Lower lobe of right lung (tissue), 2 donors: ENCODE results near the gene A3GALT2. TPM values are rescaled to one million over a fixed set of nuclear protein-coding genes. Genes with fewer than 3 reads are reported as not detected.

Experiments used
- ATAC-seq, 2 donors: fragments of 200-7000 bp; cut with Tn5 transposase; one replicate each; pipeline ENCODE4 v1.9.1; 2020 to 2022; ENCODE audit warnings: mild to moderate bottlenecking in 2 of 2, moderate library complexity in 2 of 2
- DNase-seq: peaks from one replicate; pipeline ENCODE4 v3.0.0-alpha.2; 2020
- H3K27ac ChIP-seq: fragments of 200-600 bp; one replicate; pipeline ENCODE4 v1.8.0; 2022
- H3K27me3 ChIP-seq: fragments of 200-600 bp; one replicate; pipeline ENCODE4 v1.8.0; 2022; ENCODE audit warnings: low read depth
- H3K36me3 ChIP-seq: fragments of 200-600 bp; one replicate; pipeline ENCODE4 v1.8.0; 2022; ENCODE audit warnings: mild to moderate bottlenecking
- H3K4me1 ChIP-seq: fragments of 200-600 bp; one replicate; pipeline ENCODE4 v1.8.0; 2022
- H3K4me3 ChIP-seq: fragments of 200-600 bp; one replicate; pipeline ENCODE4 v1.8.0; 2022; ENCODE audit warnings: mild to moderate bottlenecking
- H3K9me3 ChIP-seq: fragments of 200-600 bp; one replicate; pipeline ENCODE4 v1.8.0; 2022
- intact Hi-C: fragments of 100-400 bp; cut with DNase I; formaldehyde crosslinking; loops from one replicate; pipeline ENCODE4 v1.11.0; 2022
- total RNA-seq: library from RNA; stranded (reverse); fragmentation: NEBNext Ultra II Directional; extraction: Animal tissue kit (Norgen Biotek cat#: 25700); gene quantifications from one replicate; pipeline ENCODE4 v1.2.1, GENCODE V29; 2021
- TF ChIP-seq, protein P1 (sequence below): fragments of 200-600 bp; IDR thresholded peaks from one replicate; pipeline ENCODE4 v1.8.0; 2022; ENCODE audit warnings: antibody characterized with exemption, mild to moderate bottlenecking
- donor health status: DM: no; HTN: yes; CAD: no; lungs with severe emphysema.

Gene A3GALT2
- total RNA-seq, 1 donor from 2014 or later = not detected

DNA sequence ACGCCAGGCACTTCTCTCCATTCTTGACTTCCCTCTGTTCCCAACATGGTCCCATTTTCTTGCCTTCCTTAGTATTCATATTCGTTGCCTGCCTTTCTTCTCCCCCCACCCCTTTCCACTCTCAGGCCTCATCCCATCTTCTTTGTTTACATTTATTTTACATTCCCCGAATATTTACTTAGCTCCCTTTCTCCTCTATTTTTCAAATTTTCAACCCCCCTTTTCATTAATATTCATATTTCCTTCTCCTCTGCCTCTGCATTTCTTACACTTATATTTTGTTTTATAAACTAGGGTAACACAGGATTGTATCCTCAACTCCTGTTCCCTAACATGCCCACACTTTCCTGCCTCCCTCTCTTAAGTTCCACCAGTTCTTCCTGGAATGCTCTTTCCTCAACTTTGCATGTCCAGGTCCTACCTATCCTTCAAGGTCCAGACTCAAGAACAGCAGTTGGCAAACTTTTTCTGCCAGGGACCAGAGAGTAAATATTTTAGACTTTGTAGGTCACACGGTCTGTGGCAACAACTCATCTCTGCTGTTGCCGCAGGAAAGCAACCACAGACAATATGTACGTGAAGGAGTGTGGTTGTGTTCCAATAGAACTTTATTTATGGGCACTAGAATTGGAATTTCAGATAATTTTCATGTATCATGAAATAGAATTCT lies 29.8 kb upstream of the A3GALT2 start:
- Histone ChIP-seq H3K4me1 (peaks cover 38% of the 10 kb centered on the region), H3K9me3 (no peaks in the 10 kb centered on the region), H3K27ac (peak overlapping the region; percentile 88), H3K36me3 (peaks cover 6% of the 10 kb centered on the region), H3K27me3 (no peaks in the 10 kb centered on the region), H3K4me3 (peak overlapping the region; percentile 71)
- DNase-seq = no peak
- no peak for ATAC-seq
- TF ChIP-seq, protein P1, sequence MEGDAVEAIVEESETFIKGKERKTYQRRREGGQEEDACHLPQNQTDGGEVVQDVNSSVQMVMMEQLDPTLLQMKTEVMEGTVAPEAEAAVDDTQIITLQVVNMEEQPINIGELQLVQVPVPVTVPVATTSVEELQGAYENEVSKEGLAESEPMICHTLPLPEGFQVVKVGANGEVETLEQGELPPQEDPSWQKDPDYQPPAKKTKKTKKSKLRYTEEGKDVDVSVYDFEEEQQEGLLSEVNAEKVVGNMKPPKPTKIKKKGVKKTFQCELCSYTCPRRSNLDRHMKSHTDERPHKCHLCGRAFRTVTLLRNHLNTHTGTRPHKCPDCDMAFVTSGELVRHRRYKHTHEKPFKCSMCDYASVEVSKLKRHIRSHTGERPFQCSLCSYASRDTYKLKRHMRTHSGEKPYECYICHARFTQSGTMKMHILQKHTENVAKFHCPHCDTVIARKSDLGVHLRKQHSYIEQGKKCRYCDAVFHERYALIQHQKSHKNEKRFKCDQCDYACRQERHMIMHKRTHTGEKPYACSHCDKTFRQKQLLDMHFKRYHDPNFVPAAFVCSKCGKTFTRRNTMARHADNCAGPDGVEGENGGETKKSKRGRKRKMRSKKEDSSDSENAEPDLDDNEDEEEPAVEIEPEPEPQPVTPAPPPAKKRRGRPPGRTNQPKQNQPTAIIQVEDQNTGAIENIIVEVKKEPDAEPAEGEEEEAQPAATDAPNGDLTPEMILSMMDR = no peak
- intact Hi-C loops = no loop called here

DNA sequence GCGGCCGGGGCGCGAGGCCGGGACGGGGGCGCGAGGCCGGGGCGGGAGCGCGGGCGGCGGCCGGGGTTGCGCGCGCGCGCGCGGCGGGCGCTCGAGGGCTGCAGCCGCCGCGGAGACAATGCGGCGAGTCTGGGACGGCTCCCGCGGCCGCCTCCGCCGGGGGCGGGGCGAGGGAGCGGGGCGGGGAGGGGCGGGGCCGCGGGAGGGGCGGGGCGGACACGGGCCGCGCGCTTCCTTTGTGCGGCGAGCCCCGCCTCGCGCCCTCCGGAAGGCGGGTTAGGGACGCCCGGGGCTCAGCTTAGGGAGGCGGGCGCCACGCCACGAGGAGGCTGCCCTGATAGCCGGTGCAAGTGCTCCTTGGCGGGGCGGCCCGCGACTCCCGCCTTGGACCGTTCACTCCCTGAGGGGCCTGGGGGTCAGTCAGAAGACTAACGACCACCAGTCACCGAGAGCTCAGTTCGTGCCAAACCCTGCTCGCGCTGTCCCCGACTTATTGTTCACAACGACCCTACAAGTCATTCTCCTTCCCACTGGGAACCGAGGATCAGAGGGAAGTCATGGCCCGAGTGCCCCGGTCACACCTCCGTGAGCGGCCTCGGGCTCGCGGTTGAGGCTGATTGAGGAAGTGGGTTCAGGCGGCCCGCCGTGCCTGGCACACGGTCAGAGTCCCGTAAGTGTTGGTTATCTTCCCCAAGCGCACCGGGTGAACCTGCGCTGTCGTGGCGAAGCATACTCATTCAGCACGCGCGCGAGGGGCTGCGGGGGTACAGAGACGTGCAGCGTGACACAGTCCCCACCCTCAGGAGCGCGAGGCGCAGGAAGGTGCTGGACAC lies 29.1 kb upstream of the A3GALT2 start:
- intact Hi-C loops = no loop called here
- H3K4me3 ChIP-seq = peak overlapping the region; percentile 71
- H3K9me3 ChIP-seq = no peaks in the 10 kb centered on the region
- peaks cover 45% of the 10 kb centered on the region for H3K4me1 ChIP-seq
- peaks cover 6% of the 10 kb centered on the region for H3K36me3 ChIP-seq
- ATAC-seq = peak; percentile 94 to 96
- TF ChIP-seq, protein P1 = no peak
- DNase-seq = peak; percentile 94
- peak overlapping the region; percentile 96 for H3K27ac ChIP-seq
- H3K27me3 ChIP-seq = no peaks in the 10 kb centered on the region

DNA sequence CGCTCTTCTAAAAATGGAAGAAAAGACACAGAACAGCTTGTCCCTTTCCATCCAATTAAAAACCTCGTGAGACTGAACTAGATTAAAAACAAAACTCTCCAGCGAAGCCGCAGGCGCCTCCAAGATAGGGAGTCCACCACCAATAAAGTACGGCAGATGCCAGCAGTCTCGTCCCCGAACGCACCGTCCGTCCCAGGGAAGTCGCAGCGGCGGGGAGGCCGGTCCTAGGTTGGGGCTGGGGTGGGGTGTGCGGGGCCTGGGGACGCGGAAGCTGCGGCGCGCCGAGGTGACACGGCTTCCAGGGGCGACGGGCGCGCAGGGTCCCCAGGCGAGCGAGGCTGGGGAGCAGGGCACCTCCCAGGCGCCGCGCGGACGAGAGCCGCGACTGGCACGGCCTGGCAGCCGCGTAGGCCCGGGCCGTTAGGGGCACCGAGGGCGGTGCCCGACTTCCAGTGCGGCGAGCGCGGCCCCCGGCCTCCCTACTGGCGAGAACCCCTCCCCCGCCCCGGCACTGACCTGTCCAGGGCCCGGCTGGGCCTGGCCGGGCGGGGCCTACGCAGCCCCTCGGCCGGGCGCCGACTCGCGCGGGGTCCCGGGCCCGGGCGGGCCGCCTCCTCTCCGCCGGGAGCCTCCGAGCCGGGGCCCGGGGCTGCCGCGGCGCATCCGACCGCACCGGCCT lies 28.3 kb upstream of the A3GALT2 start:
- intact Hi-C loops = no loop called here
- TF ChIP-seq, protein P1 = no peak
- Histone ChIP-seq H3K4me1 (peaks cover 53% of the 10 kb centered on the region), H3K4me3 (peak overlapping the region; percentile 70), H3K36me3 (peaks cover 1% of the 10 kb centered on the region), H3K27me3 (no peaks in the 10 kb centered on the region), H3K27ac (peak overlapping the region; percentile 96), H3K9me3 (no peaks in the 10 kb centered on the region)
- ATAC-seq (peak; percentile 55 to 60), DNase-seq (peak; percentile 80)

DNA sequence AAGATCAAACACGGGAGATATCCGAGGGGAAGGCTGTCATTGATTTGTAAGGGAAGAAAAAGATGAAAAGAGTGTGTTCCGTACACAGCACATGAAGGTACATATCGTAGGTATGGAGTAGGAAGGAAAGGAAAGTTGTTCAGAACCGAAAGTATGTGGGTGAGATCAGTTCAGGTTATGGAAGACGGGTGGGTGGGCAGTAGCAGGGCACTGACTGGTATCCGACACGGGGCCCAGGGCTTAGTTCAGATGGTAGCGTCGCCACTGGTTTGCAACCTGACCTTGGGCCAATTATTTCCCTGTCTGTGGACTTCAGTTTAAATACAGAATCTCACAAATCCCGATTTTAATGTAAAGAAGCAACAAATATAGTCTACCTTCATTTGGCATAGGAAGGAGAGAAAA lies 27.8 kb upstream of the A3GALT2 start:
- H3K27ac ChIP-seq = peak overlapping the region; percentile 96
- H3K36me3 ChIP-seq = no peaks in the 10 kb centered on the region
- H3K4me3 ChIP-seq = peak overlapping the region; percentile 70
- TF ChIP-seq, protein P1 = no peak
- no peaks in the 10 kb centered on the region for H3K9me3 ChIP-seq
- intact Hi-C loops = no loop called here
- no peaks in the 10 kb centered on the region for H3K27me3 ChIP-seq
- DNase-seq (no peak), ATAC-seq (peak in 1 of 2 donors; percentile 44)
- peaks cover 58% of the 10 kb centered on the region for H3K4me1 ChIP-seq

DNA sequence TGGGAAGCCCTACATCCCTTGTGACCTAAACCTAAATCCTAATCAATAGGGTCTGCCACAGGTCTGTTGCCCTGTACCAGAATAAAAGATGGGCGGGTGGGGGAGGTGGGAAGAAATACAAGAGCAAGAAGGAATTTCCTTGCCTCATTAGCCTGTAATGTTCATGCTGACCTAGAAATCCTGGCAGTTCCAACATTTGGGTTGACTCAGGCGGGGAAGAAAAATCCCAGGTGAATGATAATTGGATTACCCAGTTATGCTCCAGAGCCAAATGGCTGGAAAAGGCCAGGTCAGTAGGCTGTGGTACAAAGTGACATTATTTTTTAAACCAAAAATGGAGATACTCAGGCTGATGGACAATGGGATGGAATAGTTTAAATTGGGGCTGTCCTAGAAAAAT lies 27.3 kb upstream of the A3GALT2 start:
- H3K4me1 ChIP-seq = peaks cover 63% of the 10 kb centered on the region

More for the DNA sequence above, 27.3 kb upstream of the A3GALT2 start:
- Histone ChIP-seq H3K9me3 (no peaks in the 10 kb centered on the region), H3K27me3 (no peaks in the 10 kb centered on the region), H3K36me3 (no peaks in the 10 kb centered on the region), H3K27ac (peak overlapping the region; percentile 96), H3K4me3 (peak overlapping the region; percentile 70)
- TF ChIP-seq, protein P1 = no peak
- DNase-seq (no peak), ATAC-seq (no peak)
- intact Hi-C loops = no loop called here
